Panc1 (cell line): ENCODE results near the gene CCDC9. TPM values are rescaled to one million over a fixed set of nuclear protein-coding genes. Genes with fewer than 3 reads are reported as not detected.

ENCODE experiments used
- ATAC-seq: fragments of 200-7000 bp; cut with Tn5 transposase; 2 replicates; pipeline ENCODE4 v1.9.1; 2020; ENCODE audit warnings: mild to moderate bottlenecking, moderate library complexity
- BruUV-seq: library from RNA; stranded (reverse); fragments of 400-500 nt; replicated peaks from 2 replicates; lab custom pipeline; 2021; lab: Mats Ljungman, UMichigan
- CTCF ChIA-PET: fragments of 300-600 bp; sonication (Branson Sonifier 250); formaldehyde crosslinking; loops from one replicate; lab custom pipeline; 2022; ENCODE audit warnings: antibody characterized with exemption; lab: Charles Lee
- POLR2A ChIA-PET: fragments of 300-600 bp; sonication (Branson Sonifier 250); formaldehyde crosslinking; loops from one replicate; lab custom pipeline; 2022; ENCODE audit warnings: antibody characterized with exemption; lab: Charles Lee
- DNase-seq: peaks from one replicate; pipeline ENCODE4 v3.0.0-alpha.2; 2010; ENCODE audit warnings: low read depth, low spot score
- H3K27ac ChIP-seq: 2 replicates; pipeline ENCODE4 v1.5.1; 2011; ENCODE audit warnings: mild to moderate bottlenecking, low read length, inconsistent platforms
- H3K27me3 ChIP-seq: fragments of 200-500 bp; sonication (Bioruptor generic); 2 replicates; pipeline ENCODE4 v1.6.0; 2014; ENCODE audit warnings: low read length, inconsistent platforms; ENCODE audit not compliant: control insufficient read depth, insufficient read depth
- H3K36me3 ChIP-seq: fragments of 200-500 bp; sonication (Bioruptor generic); 2 replicates; pipeline ENCODE4 v1.5.1; 2014; ENCODE audit warnings: inconsistent platforms, mild to moderate bottlenecking, low read length, moderate library complexity; ENCODE audit not compliant: control insufficient read depth, insufficient read depth
- H3K4me1 ChIP-seq: 2 replicates; pipeline ENCODE4 v1.5.1; 2011; ENCODE audit warnings: inconsistent platforms, mild to moderate bottlenecking, low read length, moderate library complexity; ENCODE audit not compliant: control insufficient read depth, insufficient read depth
- H3K4me3 ChIP-seq, 2 experiments: 2 replicates each; pipeline ENCODE4 v1.5.1; 2011 to 2012; ENCODE audit warnings: low read depth in 2 of 2, low read length in 2 of 2, mild to moderate bottlenecking in 2 of 2, inconsistent platforms in 1 of 2, moderate library complexity in 1 of 2
- H3K9me3 ChIP-seq: fragments of 200-500 bp; sonication (Bioruptor generic); 2 replicates; pipeline ENCODE4 v1.5.1; 2014; ENCODE audit warnings: low read depth, mild to moderate bottlenecking, inconsistent platforms, low read length, moderate library complexity; ENCODE audit not compliant: control insufficient read depth, insufficient read depth
- POLR2AphosphoS5 ChIP-seq: IDR thresholded peaks from 2 replicates; pipeline ENCODE4 v1.6.1; 2012; ENCODE audit warnings: mild to moderate bottlenecking, low read depth, low read length, moderate library complexity
- SIN3A ChIP-seq: IDR thresholded peaks from 2 replicates; pipeline ENCODE4 v1.6.1; 2012; ENCODE audit warnings: low read depth, mild to moderate bottlenecking, low read length, moderate library complexity, borderline replicate concordance; ENCODE audit not compliant: insufficient read depth
- TCF7L2 ChIP-seq: IDR thresholded peaks from 2 replicates; pipeline ENCODE4 v1.6.1; 2011; ENCODE audit warnings: mild to moderate bottlenecking, low read depth, low read length, inconsistent platforms
- in situ Hi-C: cut with HindIII; loops from 2 replicates; pipeline ENCODE4 v1.10.0; 2016; ENCODE audit warnings: low sequenced_read_pairs, low pct_unique_long_range_greater_than_20kb
- intact Hi-C: fragments of 100-400 bp; cut with micrococcal nuclease; formaldehyde crosslinking; loops from one replicate; pipeline ENCODE4 v1.10.0; 2022; ENCODE audit not compliant: unreplicated experiment
- total RNA-seq: library from RNA; stranded (reverse); gene quantifications from one replicate; pipeline ENCODE4 v1.2.1, GENCODE V29; 2021; ENCODE audit not compliant: unreplicated experiment
- TF ChIP-seq, protein P1 (sequence below), 2 experiments: IDR thresholded peaks; 2 replicates each; pipeline ENCODE4 v1.6.1; 2011 to 2012; ENCODE audit warnings: low read depth in 2 of 2, control low read depth in 1 of 2, low read length in 1 of 2, mild to moderate bottlenecking in 1 of 2, moderate library complexity in 1 of 2; ENCODE audit not compliant: insufficient read depth in 1 of 2
- TF ChIP-seq, protein P2 (sequence below): fragments of 450-650 bp; IDR thresholded peaks from 2 replicates; pipeline ENCODE4 v1.5.1; 2017; ENCODE audit warnings: mild to moderate bottlenecking

Gene CCDC9
- total RNA-seq, 1 experiment from 2014 or later = 29.2 TPM

DNA sequence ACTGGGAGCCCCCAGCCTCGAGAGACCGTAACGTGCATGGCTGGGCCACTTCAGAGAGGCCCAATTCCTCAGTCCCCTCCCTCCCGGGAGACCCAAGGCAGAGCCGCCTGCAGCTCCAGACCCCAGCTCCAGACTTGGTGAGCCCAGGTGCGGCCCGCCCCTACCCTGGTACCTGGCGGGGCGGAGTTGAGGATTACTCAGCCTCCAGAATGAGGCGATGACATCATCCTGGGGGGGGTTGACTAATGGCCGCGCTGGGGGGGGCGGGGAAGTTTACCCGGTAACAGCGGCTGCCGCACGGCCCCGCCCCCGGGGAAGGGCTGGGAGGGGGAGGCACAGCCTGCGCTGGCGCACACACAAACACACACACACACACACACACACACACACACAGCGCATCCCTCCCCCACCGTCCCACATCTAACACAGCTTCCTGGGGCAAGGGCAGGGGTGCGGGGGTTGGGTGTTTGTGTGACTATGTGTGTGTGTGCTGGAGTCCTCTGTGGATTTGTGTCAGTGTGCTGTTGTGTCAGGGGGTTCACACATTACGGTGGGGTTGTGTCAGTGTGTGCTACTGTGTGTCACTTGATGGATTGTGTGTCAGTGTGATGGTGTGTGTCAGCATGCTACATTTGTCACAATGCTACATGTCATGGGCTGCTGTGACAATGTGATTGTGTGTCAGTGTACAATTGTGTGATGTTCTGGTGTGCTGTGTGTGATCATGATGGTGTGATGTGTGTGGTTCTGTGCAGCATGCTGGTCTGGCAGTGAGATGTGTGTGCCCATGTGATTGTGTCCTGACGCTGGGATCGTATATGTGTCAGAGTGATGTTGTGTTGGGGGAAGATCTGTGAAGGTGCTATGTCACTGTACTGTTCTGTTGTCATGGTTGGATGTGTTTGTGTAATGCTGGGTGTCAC, 15.1 kb upstream of the CCDC9 start:
- TF ChIP-seq TCF7L2 (no peak), POLR2AphosphoS5 (no peak), SIN3A (no peak)
- TF ChIP-seq, protein P1, sequence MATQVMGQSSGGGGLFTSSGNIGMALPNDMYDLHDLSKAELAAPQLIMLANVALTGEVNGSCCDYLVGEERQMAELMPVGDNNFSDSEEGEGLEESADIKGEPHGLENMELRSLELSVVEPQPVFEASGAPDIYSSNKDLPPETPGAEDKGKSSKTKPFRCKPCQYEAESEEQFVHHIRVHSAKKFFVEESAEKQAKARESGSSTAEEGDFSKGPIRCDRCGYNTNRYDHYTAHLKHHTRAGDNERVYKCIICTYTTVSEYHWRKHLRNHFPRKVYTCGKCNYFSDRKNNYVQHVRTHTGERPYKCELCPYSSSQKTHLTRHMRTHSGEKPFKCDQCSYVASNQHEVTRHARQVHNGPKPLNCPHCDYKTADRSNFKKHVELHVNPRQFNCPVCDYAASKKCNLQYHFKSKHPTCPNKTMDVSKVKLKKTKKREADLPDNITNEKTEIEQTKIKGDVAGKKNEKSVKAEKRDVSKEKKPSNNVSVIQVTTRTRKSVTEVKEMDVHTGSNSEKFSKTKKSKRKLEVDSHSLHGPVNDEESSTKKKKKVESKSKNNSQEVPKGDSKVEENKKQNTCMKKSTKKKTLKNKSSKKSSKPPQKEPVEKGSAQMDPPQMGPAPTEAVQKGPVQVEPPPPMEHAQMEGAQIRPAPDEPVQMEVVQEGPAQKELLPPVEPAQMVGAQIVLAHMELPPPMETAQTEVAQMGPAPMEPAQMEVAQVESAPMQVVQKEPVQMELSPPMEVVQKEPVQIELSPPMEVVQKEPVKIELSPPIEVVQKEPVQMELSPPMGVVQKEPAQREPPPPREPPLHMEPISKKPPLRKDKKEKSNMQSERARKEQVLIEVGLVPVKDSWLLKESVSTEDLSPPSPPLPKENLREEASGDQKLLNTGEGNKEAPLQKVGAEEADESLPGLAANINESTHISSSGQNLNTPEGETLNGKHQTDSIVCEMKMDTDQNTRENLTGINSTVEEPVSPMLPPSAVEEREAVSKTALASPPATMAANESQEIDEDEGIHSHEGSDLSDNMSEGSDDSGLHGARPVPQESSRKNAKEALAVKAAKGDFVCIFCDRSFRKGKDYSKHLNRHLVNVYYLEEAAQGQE (IDR thresholded peaks at IDR 0.05; ENCODE audit: insufficient read depth in 1 of 2, low read depth in 2 of 2, low read length in 1 of 2) = no peak
- TF ChIP-seq, protein P2, sequence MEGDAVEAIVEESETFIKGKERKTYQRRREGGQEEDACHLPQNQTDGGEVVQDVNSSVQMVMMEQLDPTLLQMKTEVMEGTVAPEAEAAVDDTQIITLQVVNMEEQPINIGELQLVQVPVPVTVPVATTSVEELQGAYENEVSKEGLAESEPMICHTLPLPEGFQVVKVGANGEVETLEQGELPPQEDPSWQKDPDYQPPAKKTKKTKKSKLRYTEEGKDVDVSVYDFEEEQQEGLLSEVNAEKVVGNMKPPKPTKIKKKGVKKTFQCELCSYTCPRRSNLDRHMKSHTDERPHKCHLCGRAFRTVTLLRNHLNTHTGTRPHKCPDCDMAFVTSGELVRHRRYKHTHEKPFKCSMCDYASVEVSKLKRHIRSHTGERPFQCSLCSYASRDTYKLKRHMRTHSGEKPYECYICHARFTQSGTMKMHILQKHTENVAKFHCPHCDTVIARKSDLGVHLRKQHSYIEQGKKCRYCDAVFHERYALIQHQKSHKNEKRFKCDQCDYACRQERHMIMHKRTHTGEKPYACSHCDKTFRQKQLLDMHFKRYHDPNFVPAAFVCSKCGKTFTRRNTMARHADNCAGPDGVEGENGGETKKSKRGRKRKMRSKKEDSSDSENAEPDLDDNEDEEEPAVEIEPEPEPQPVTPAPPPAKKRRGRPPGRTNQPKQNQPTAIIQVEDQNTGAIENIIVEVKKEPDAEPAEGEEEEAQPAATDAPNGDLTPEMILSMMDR = no peak
- H3K27me3 ChIP-seq = no peaks in the 10 kb centered on the region
- ChIA-PET CTCF (interaction anchor here (0.5 kb wide), 1 partner anchor 101 kb away, joined by 6 read pairs; no protein-coding TSS in a partner anchor), POLR2A (interaction anchor here (0.6 kb wide), 1 partner anchor 14 kb away, joined by 3 read pairs; no protein-coding TSS in a partner anchor)
- ATAC-seq = no peak
- in situ Hi-C loops = no loop called here
- BruUV-seq = no TSS peak
- intact Hi-C loops = no loop called here
- peak overlapping the region in 1 of 2 experiments; percentile 28; a peak in 2 of 4 replicates for H3K4me3 ChIP-seq
- H3K36me3 ChIP-seq = no peaks in the 10 kb centered on the region
- peaks cover 4% of the 10 kb centered on the region for H3K4me1 ChIP-seq
- no peak overlapping the region for H3K27ac ChIP-seq
- no peak for DNase-seq
- no peaks in the 10 kb centered on the region for H3K9me3 ChIP-seq

DNA sequence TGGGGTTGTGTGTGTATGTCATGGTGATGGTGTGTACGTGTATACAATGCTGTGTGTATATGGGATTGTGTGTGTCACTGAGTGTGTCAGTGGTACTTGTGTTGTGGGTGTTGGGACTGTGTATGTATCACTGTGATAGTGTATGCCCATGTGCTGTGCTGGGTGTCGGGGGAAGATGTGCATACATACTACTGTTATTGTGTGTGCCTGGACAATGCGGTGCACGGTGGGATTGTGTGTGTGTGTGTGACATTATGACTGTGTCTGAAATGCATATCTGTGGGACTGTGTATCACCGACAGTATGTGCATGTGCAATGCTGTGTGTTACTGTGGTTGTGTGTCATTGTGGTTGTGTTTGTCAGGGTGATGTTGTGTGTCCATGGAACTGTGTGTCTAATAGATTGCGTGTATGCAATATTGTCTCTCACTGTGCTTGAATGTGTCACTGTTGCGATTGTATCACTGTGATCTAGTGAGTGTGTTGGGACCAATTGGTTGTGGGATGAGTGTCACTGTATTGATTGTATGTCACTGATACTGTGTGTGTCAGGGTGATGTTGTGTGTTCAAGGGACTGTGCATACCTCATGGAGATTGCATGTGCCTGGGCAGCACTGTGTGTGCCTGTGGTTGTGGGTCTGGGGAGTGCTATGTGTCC, 14.3 kb upstream of the CCDC9 start:
- peaks cover 4% of the 10 kb centered on the region for H3K4me1 ChIP-seq
- ATAC-seq (no peak), DNase-seq (no peak)
- H3K27ac ChIP-seq = no peak overlapping the region
- no peaks in the 10 kb centered on the region for H3K9me3 ChIP-seq
- intact Hi-C loops (no loop called here), in situ Hi-C loops (no loop called here)
- TSS peak; percentile 84 for BruUV-seq
- H3K27me3 ChIP-seq = no peaks in the 10 kb centered on the region
- CTCF ChIA-PET = no interaction called here
- no peak overlapping the region for H3K4me3 ChIP-seq
- POLR2A ChIA-PET = interaction anchor here (1.4 kb wide), 1 partner anchor 16 kb away, joined by 5 read pairs; no protein-coding TSS in a partner anchor
- no peak for TF ChIP-seq TCF7L2
- TF ChIP-seq POLR2AphosphoS5 = no peak
- TF ChIP-seq, protein P1 (IDR thresholded peaks at IDR 0.05; ENCODE audit: insufficient read depth in 1 of 2, low read depth in 2 of 2, low read length in 1 of 2) = no peak
- TF ChIP-seq, protein P2 = no peak
- no peak for TF ChIP-seq SIN3A
- no peaks in the 10 kb centered on the region for H3K36me3 ChIP-seq
